HepG2 (cell line): ENCODE data around the gene TOB1. TPM values are rescaled to one million over a fixed set of nuclear protein-coding genes. Genes with fewer than 3 reads are reported as not detected.
A peak's percentile ranks its signal among the peaks of the same experiment; 100 is the strongest.

Experiments
- ADNP ChIP-seq: sonication (generic); formaldehyde crosslinking; IDR thresholded peaks from 2 replicates; pipeline ENCODE4 v1.4.0; 2020; ENCODE audit warnings: missing genetic modification reagents
- EED ChIP-seq: sonication (generic); formaldehyde crosslinking; IDR thresholded peaks from 2 replicates; pipeline ENCODE4 v1.5.0; 2020; ENCODE audit warnings: mild to moderate bottlenecking, missing genetic modification reagents
- KLF11 ChIP-seq: IDR thresholded peaks from 2 replicates; pipeline ENCODE4 v1.6.1; 2016; ENCODE audit warnings: missing compliant biosample characterization
- MBNL3 ChIP-seq: fragments of 250-450 bp; sonication (Bioruptor Pico); conservative IDR thresholded peaks from 2 replicates; pipeline ENCODE4 v1.8.0; 2022; ENCODE audit warnings: mild to moderate bottlenecking, inconsistent platforms
- TEAD3 ChIP-seq: optimal IDR thresholded peaks from 2 replicates; pipeline ENCODE3; 2016; ENCODE audit warnings: borderline replicate concordance
- ZBTB7B ChIP-seq: sonication (generic); formaldehyde crosslinking; IDR thresholded peaks from 2 replicates; pipeline ENCODE4 v1.4.0; 2020; ENCODE audit warnings: missing genetic modification reagents
- ZMYM2 ChIP-seq: sonication (generic); formaldehyde crosslinking; IDR thresholded peaks from 2 replicates; pipeline ENCODE4 v1.8.0; 2022; ENCODE audit warnings: mild to moderate bottlenecking, missing genetic modification reagents
- ZMYM3 ChIP-seq: sonication (generic); formaldehyde crosslinking; IDR thresholded peaks from 2 replicates; pipeline ENCODE4 v1.5.1; 2020; ENCODE audit warnings: mild to moderate bottlenecking, missing genetic modification reagents
- ZNF20 ChIP-seq: sonication (generic); formaldehyde crosslinking; IDR thresholded peaks from 2 replicates; pipeline ENCODE4 v1.4.0; 2020; ENCODE audit warnings: mild to moderate bottlenecking, moderate library complexity, missing genetic modification reagents
- ZNF225 ChIP-seq: sonication (generic); formaldehyde crosslinking; IDR thresholded peaks from 2 replicates; pipeline ENCODE4 v1.4.0; 2020; ENCODE audit warnings: mild to moderate bottlenecking, missing genetic modification reagents
- ZNF326 ChIP-seq: sonication (generic); formaldehyde crosslinking; IDR thresholded peaks from 2 replicates; pipeline ENCODE4 v1.4.0; 2020; ENCODE audit warnings: missing genetic modification reagents, borderline replicate concordance
- ZNF512 ChIP-seq: sonication (generic); formaldehyde crosslinking; IDR thresholded peaks from 2 replicates; pipeline ENCODE4 v1.4.0; 2020; ENCODE audit warnings: mild to moderate bottlenecking, missing genetic modification reagents
- ZNF749 ChIP-seq: sonication (generic); formaldehyde crosslinking; IDR thresholded peaks from 2 replicates; pipeline ENCODE4 v1.8.0; 2022; ENCODE audit warnings: mild to moderate bottlenecking, missing genetic modification reagents, moderate library complexity, borderline replicate concordance
- ZNF768 ChIP-seq: sonication (generic); formaldehyde crosslinking; IDR thresholded peaks from 2 replicates; pipeline ENCODE4 v1.4.0; 2020; ENCODE audit warnings: missing genetic modification reagents
- ZSCAN20 ChIP-seq: sonication (generic); formaldehyde crosslinking; IDR thresholded peaks from 2 replicates; pipeline ENCODE4 v1.4.0; 2020; ENCODE audit warnings: missing genetic modification reagents, mild to moderate bottlenecking, borderline replicate concordance
- polyA plus RNA-seq, 8 experiments: library from polyadenylated mRNA; depleted of rRNA in 3 of 8; stranded (reverse) in 7 of 8; unstranded in 1 of 8; fragments of >200 nt; fragmentation: Illumina TruSeq in 4 of 8; extraction: Trizol in 4 of 8; gene quantifications; 2 replicates each; pipeline versions ENCODE4 v1.2.1 to v1.2.3, GENCODE V29; 2011 to 2016; ENCODE audit warnings: low read depth in 4 of 8, missing spikeins in 1 of 8, mixed read lengths in 1 of 8; ENCODE audit not compliant: insufficient read depth in 1 of 8
- total RNA-seq, 5 experiments: library from RNA; depleted of rRNA; stranded (reverse); fragments of >200 nt; fragmentation: Illumina TruSeq; extraction: Trizol; gene quantifications; 2 replicates each; pipeline ENCODE4 v1.2.3, GENCODE V29; 2016; ENCODE audit warnings: low read depth in 1 of 5
- TF ChIP-seq, protein P1 (sequence below), 2 experiments: sonication (generic) in 1 of 2; formaldehyde crosslinking in 1 of 2; IDR thresholded peaks; 2 replicates each; pipeline versions ENCODE4 v1.4.0 to v1.6.1; 2018 to 2020; ENCODE audit warnings: missing genetic modification reagents in 2 of 2, borderline replicate concordance in 1 of 2, low read depth in 1 of 2, mild to moderate bottlenecking in 1 of 2, missing biosample characterization in 1 of 2
- TF ChIP-seq, protein P2 (sequence below), 2 experiments: sonication (generic) in 1 of 2; formaldehyde crosslinking in 1 of 2; IDR thresholded peaks; 2 replicates each; pipeline versions ENCODE4 v1.6.1 to v1.9.0; 2014 to 2022; ENCODE audit warnings: antibody characterized with exemption in 1 of 2, borderline replicate concordance in 1 of 2, inconsistent platforms in 1 of 2, low read depth in 1 of 2, missing genetic modification reagents in 1 of 2
- TF ChIP-seq, protein P3 (sequence below): IDR thresholded peaks from 2 replicates; pipeline ENCODE4 v1.6.1; 2016

TOB1 gene
- total and polyA plus RNA-seq, 2 of the 13 experiments (the other 11 are each of a cell fraction or from before 2014, with no cell fraction given), result 21.9 to 57.7 TPM

DNA sequence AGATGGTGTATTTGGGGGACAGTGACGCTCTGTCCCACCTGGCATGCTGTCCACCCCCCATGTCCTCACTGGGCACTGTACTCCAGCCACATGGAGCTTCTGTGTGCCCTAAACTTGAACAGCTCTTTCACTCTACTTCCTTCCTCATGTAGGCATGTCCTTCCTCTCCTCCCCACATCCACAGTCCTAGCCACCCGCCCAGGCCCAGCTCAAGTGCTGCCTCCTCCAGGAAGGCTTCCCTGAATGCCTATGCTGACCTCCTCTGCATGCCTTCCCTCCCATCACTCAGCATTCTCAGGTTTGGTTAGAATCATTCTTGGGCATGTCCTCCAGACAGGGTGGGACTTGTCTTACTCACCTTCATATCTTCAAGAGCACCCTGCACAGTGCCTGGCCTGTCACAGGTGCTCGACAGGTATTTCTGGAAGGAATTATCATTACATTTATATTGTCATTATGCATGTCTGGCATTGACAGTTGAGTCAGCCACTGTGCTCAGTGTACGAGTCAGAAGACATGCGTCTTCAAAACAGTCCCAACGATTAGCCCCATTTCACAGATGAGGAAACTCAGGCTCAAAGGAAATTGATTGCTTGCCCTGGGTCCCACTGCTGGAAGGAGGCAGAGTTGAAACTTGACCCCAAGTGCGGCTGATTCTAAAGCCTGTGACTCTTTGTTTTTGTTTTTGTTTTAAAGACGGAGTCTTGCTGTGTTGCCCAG lies 42.1 kb upstream of the TOB1 start (continued):
- TF ChIP-seq, protein P1, sequence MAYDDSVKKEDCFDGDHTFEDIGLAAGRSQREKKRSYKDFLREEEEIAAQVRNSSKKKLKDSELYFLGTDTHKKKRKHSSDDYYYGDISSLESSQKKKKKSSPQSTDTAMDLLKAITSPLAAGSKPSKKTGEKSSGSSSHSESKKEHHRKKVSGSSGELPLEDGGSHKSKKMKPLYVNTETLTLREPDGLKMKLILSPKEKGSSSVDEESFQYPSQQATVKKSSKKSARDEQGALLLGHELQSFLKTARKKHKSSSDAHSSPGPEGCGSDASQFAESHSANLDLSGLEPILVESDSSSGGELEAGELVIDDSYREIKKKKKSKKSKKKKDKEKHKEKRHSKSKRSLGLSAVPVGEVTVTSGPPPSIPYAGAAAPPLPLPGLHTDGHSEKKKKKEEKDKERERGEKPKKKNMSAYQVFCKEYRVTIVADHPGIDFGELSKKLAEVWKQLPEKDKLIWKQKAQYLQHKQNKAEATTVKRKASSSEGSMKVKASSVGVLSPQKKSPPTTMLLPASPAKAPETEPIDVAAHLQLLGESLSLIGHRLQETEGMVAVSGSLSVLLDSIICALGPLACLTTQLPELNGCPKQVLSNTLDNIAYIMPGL (CRISPR knock-in tag; IDR thresholded peaks at IDR 0.05; ENCODE audit: borderline replicate concordance in 1 of 2, low read depth in 1 of 2), result no peak
- TF ChIP-seq ZNF225 (CRISPR knock-in tag) (no peak), ZNF20 (CRISPR knock-in tag) (no peak), ZNF768 (CRISPR knock-in tag) (peak; percentile 78; the same call in 1 of the 2 replicates), MBNL3 (CRISPR knock-in tag) (no peak), ZMYM2 (CRISPR knock-in tag) (no peak), ZNF749 (no peak), ZMYM3 (CRISPR knock-in tag) (peak; percentile 94), ZSCAN20 (CRISPR knock-in tag) (no peak), KLF11 (no peak), ZNF326 (CRISPR knock-in tag) (no peak; the same call in 1 of the 2 replicates), ADNP (CRISPR knock-in tag) (peak; percentile 84; the same call in 1 of the 2 replicates), ZBTB7B (CRISPR knock-in tag) (no peak), EED (CRISPR knock-in tag) (no peak), ZNF512 (CRISPR knock-in tag) (no peak), TEAD3 (CRISPR knock-in tag) (peak; percentile 32)
- TF ChIP-seq, protein P2, sequence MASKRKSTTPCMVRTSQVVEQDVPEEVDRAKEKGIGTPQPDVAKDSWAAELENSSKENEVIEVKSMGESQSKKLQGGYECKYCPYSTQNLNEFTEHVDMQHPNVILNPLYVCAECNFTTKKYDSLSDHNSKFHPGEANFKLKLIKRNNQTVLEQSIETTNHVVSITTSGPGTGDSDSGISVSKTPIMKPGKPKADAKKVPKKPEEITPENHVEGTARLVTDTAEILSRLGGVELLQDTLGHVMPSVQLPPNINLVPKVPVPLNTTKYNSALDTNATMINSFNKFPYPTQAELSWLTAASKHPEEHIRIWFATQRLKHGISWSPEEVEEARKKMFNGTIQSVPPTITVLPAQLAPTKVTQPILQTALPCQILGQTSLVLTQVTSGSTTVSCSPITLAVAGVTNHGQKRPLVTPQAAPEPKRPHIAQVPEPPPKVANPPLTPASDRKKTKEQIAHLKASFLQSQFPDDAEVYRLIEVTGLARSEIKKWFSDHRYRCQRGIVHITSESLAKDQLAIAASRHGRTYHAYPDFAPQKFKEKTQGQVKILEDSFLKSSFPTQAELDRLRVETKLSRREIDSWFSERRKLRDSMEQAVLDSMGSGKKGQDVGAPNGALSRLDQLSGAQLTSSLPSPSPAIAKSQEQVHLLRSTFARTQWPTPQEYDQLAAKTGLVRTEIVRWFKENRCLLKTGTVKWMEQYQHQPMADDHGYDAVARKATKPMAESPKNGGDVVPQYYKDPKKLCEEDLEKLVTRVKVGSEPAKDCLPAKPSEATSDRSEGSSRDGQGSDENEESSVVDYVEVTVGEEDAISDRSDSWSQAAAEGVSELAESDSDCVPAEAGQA (IDR thresholded peaks at IDR 0.05; ENCODE audit: low read depth), result no peak
- TF ChIP-seq, protein P2 (CRISPR knock-in tag; IDR thresholded peaks at IDR 0.05; ENCODE audit: borderline replicate concordance), result no peak
- TF ChIP-seq, protein P3, sequence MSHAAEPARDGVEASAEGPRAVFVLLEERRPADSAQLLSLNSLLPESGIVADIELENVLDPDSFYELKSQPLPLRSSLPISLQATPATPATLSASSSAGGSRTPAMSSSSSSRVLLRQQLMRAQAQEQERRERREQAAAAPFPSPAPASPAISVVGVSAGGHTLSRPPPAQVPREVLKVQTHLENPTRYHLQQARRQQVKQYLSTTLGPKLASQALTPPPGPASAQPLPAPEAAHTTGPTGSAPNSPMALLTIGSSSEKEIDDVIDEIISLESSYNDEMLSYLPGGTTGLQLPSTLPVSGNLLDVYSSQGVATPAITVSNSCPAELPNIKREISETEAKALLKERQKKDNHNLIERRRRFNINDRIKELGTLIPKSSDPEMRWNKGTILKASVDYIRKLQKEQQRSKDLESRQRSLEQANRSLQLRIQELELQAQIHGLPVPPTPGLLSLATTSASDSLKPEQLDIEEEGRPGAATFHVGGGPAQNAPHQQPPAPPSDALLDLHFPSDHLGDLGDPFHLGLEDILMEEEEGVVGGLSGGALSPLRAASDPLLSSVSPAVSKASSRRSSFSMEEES (CRISPR knock-in tag), result no peak
